ENCODE data around the gene POU2F1.

Gene POU2F1

GRCh38 chr1:167447521-167448136 lies 226.9 kb downstream of the POU2F1 start:
- no peak for DNase-seq

- DNase-seq = no peak
Measured at GRCh38 chr1:167450843-167451242, 230.2 kb downstream of the POU2F1 start.

GRCh38 chr1:167452483-167452882 lies 231.8 kb downstream of the POU2F1 start:
- DNase-seq = no peak

DNA sequence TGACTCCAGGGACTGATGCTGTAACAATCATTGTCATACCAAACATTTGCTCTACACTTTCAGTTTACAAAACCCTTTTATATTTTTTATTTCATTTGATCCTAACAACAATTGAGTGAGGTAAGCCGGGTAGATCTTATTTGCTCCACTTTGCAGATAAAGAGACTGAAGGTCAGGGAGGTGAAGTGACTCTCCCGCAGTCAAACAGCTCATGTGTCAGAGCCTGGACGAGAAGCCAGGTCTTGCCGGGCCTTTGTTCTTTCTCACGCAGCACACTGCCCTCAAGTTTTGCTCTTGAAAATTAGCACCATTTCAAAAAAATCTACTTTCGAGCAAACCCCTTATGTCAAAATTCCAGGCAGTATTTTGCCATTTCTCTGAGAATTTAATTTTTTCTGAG lies 232.4 kb downstream of the POU2F1 start:
- no peak for DNase-seq

GRCh38 chr1:167454304-167454893 lies 233.7 kb downstream of the POU2F1 start:
- DNase-seq = no peak

DNA sequence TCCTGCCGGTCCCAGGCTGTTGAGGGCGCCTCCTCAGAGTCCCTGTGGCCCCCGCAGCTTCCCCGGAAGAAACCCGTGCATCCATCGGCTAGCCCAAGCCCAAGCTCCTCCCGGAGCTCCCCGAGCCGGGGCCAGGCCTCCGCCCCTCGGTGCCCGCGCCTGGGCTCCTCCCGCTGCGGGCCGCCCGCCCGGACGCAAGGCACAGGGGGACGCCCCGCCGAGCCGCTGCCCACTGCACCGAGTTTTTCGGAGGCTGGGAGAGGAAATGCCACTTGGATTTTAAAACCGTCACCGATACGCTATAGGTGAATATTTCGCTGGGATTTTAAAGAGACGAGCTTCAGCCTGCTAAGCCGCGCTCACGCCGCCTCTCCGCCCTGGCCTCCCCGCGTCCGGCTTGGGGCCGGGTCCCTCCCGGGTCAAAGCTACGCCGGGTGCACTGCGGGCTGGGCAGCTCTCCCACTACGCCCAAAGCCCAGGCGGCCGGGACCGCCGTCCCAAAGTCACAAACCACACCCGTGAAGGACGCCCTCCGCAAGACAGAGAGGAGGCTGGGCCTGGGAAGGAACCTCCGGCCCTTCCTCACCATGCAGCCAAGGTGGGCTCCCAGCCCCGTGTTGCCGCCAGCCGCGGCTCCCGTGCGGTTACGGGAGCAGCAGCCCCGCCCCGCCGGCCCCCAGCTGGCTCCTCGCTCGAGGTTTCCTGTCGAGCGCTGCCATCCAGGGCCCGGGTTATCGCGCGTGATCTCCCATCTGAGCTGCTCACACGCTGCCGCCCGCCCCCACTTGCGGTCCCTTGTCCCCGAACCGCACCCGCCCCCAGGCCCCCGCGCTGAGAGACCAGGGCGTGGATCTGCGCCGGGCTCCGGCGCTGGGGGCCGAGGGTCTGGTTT lies 234.5 kb downstream of the POU2F1 start:
- DNase-seq = peak; percentile 59

- DNase-seq = no peak
Measured at GRCh38 chr1:167455786-167456446, 235.2 kb downstream of the POU2F1 start.

DNA sequence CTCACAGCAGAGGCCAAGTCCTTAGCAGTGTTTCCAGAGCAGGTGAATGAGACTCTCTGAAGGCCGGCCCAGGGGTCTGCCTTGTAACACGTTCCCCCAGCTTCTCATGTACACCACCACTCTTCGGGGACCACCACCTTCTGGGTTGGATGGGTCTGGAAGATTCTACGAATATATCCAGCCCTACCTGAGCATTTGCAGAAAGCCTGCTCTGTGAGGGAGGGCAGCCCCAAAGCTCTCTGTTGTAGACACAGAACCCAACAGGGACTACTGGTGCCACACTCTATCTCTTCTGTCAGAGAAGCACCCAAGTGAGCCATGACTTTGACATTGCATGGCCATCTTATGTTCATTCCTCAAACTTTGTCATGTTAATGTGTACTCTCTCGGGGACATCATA lies 235.8 kb downstream of the POU2F1 start:
- DNase-seq = no peak

- no peak for DNase-seq
Measured at GRCh38 chr1:167456926-167457325, 236.2 kb downstream of the POU2F1 start.

- DNase-seq = no peak
Measured at GRCh38 chr1:167457936-167458584, 237.4 kb downstream of the POU2F1 start.

DNA sequence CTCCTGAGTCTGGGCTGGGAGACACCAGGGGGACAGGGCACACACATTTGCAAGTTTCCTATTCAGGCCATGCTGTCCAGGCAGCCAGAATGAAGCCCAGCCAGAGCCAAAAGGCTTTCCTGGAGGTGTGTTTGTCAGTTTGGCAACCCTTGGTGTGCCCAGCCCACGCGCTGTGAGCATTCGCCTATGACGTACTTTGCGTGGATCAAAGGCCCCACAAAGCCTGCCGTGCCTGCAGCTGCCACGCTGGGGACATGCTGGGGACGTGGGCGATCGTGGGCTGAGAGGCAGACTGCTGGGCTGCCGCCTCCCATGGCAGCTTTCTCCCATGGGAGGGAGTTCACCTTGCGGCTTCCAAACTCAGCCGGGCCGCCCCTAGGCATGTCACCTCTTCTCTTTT lies 240.2 kb downstream of the POU2F1 start:
- DNase-seq = no peak

DNA sequence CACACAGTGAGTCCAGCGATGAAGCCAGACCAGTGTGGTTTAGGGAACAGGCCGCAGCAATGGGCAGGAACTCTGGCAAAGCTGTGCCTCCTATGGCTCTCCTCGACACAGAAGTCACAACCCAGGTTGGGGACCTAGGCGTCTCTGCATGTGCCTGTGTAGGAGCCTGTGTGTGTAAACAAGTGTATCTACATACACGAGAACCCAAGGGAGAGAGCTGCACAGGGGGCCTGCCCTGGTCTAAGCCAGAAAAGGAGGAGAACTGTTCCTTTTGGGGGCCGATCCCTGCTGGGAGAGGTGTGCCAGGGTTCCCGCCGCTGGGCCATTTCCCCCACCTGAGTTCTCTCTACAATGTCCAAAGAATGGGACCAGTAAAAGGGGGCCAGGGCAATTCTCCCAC lies 241.7 kb downstream of the POU2F1 start:
- DNase-seq = no peak

DNA sequence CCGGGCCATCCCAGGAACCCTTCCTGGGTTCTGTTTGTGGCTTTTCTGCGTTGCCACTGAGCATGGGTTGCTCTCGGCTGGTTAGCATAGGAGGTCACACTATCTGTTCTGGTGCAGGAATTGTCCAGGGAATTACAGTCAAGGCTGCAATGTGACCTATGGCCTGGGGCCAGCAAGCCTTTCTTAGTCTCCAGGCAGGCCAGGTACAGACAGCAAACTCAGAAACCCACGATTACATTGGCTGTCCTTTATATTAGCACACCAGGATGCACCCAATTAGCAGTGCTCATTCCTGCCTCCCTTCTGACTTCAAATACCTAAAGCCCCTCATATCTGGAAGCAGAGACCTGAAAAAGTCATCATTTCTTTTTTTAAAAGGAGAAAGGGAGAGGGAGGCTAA lies 242.4 kb downstream of the POU2F1 start:
- DNase-seq = no peak

GRCh38 chr1:167463875-167464575 lies 243.3 kb downstream of the POU2F1 start:
- no peak for DNase-seq

- no peak for DNase-seq
Measured at GRCh38 chr1:167465018-167465417, 244.3 kb downstream of the POU2F1 start.

DNA sequence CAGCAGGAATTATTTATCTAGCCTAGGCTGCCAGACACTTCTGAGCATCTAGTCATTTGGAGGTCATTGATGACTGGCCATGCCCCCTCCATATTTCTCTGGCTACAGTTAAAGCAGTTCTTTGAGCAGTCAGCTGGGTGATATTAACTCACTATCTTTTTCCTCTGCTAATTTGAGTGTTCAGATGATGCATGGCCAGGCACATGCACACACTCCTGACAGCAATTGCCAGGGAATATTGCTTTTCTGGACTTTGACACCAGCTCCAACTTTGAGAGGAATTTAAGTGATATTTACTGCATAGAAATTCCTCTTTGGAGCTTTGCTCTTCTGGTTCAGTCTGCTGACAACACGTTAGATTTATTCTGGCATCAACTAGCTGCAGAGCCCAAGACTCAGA lies 245.1 kb downstream of the POU2F1 start:
- DNase-seq = no peak

DNA sequence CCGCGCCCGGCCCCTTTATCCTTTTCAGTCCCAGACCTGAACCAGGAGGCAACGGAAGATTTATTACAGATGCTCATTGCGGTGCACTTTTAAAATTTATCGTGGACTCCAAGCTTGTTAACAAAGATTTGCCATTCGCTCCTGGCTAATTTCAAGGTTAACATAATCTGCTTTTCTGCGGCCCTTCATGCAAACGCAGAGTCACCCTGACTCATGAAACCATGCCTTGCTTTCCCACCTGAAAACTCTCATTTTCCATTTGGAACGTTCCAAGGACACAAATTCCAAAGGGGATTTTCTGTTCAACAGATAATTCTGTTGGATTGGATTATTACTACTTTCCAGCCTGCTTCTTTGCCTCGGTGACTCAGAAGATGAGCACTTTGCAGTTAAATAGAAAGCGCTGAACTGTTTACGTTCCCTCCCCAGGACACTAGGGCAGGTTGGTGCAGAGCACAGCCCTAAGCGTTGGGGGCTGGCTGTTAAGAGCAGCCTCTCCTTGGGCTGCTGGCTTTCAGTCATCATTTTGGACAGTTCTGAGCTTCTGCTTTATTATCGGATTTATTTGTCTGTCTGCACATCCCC lies 246.5 kb downstream of the POU2F1 start:
- no peak for DNase-seq

DNA sequence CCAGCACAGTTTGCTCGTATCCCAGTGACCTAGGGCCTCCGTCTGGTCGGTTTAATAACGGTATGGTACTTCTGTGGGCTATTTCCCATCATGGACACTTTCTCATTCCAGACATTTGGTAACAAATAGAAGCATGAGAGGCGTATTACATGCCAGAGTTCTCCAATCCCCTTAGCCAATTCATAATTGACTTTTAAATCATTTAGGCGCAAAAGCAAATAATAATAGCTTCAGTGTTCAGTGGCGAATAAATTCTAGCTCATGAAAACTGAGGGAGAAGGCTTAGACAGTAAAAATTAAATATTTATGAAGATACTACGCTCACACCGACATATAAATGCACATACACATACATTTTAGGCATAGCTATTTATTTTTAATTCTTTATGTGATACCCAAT lies 247.1 kb downstream of the POU2F1 start:
- DNase-seq = no peak

DNA sequence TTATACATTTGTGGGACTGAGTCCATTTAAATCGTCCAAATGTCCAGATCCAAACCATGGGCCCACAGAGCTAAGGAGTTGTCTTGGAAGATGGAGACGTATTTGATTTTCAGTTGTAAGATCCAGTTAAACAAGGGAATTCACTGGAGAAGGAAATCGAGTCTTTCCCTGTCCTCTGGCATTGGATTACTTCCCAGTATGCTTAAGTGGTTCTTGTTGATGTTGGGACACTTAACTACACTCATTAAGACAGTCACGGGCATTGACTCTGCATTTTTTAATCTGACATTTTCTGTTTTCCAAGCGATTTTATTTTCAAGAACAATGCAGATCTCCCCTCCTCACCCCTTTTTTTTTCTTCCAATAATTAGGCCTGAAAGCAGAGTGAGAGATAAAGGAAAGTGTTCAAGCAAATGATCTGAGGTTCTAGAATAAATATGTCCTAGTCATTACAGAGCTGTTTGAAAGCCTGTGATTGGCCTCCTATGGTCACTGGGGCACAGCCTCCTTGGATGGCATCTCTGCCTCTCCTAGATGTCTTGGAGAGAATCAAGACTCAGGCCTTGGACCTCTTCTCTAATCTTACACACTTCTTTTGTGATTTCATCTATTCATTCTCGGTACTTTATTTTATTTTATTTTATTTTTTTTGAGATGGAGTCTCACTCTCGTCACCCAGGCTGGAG lies 248.7 kb downstream of the POU2F1 start:
- DNase-seq = no peak

- no peak for DNase-seq
Measured at GRCh38 chr1:167471568-167471967, 250.9 kb downstream of the POU2F1 start.

GRCh38 chr1:167472752-167473521 lies 252.3 kb downstream of the POU2F1 start:
- DNase-seq = no peak
